Neuron (in vitro differentiated cells): ENCODE data around the gene PPP6R1.

Source experiments
- H2AFZ ChIP-seq: one replicate; pipeline ENCODE4 v1.6.1; 2013; ENCODE audit warnings: low read depth, mild to moderate bottlenecking, inconsistent platforms, low read length, moderate library complexity
- H3K27me3 ChIP-seq: one replicate; pipeline ENCODE4 v1.6.1; 2013; ENCODE audit warnings: low read length; ENCODE audit not compliant: insufficient read depth
- H3K36me3 ChIP-seq: one replicate; pipeline ENCODE4 v1.6.1; 2013; ENCODE audit warnings: low read length; ENCODE audit not compliant: insufficient read depth
- H3K4me1 ChIP-seq: one replicate; pipeline ENCODE4 v1.6.1; 2013; ENCODE audit warnings: low read length; ENCODE audit not compliant: insufficient read depth
- H3K4me3 ChIP-seq: 2 replicates; pipeline ENCODE4 v1.5.1; 2013; ENCODE audit warnings: mild to moderate bottlenecking, low read length, moderate library complexity
- H3K9me3 ChIP-seq: one replicate; pipeline ENCODE4 v1.6.1; 2013; ENCODE audit warnings: low read length

PPP6R1 gene

GRCh38 chr19:55249841-55250240 lies 9.0 kb downstream of the PPP6R1 start:
- peaks cover 15% of the 10 kb centered on the region for H3K4me1 ChIP-seq
- peaks cover 18% of the 10 kb centered on the region for H3K36me3 ChIP-seq
- H3K4me3 ChIP-seq, result no peak overlapping the region
- no peak overlapping the region for H2AFZ ChIP-seq
- H3K27me3 ChIP-seq, result no peaks in the 10 kb centered on the region
- H3K9me3 ChIP-seq, result no peaks in the 10 kb centered on the region

- H3K36me3 ChIP-seq, result peaks cover 28% of the 10 kb centered on the region
- H3K4me1 ChIP-seq, result peaks cover 15% of the 10 kb centered on the region
- H3K27me3 ChIP-seq, result no peaks in the 10 kb centered on the region
- no peak overlapping the region for H3K4me3 ChIP-seq
- H2AFZ ChIP-seq, result no peak overlapping the region
- no peaks in the 10 kb centered on the region for H3K9me3 ChIP-seq
These were observed 10.1 kb downstream of the PPP6R1 start for GRCh38 chr19:55248704-55249103.

GRCh38 chr19:55248166-55248675 lies 10.6 kb downstream of the PPP6R1 start:
- H3K36me3 ChIP-seq, result peaks cover 33% of the 10 kb centered on the region
- H3K27me3 ChIP-seq, result no peaks in the 10 kb centered on the region
- H3K4me3 ChIP-seq, result no peak overlapping the region
- no peaks in the 10 kb centered on the region for H3K9me3 ChIP-seq
- H2AFZ ChIP-seq, result no peak overlapping the region
- peaks cover 14% of the 10 kb centered on the region for H3K4me1 ChIP-seq

GRCh38 chr19:55247621-55248099 lies 11.2 kb downstream of the PPP6R1 start:
- Histone ChIP-seq H3K27me3 (no peaks in the 10 kb centered on the region), H2AFZ (no peak overlapping the region), H3K4me3 (no peak overlapping the region), H3K9me3 (no peaks in the 10 kb centered on the region), H3K36me3 (peaks cover 35% of the 10 kb centered on the region), H3K4me1 (peaks cover 12% of the 10 kb centered on the region)

GRCh38 chr19:55246462-55247451 lies 12.1 kb downstream of the PPP6R1 start:
- Histone ChIP-seq H3K4me1 (peaks cover 12% of the 10 kb centered on the region), H3K36me3 (peaks cover 44% of the 10 kb centered on the region), H3K4me3 (no peak overlapping the region), H3K9me3 (no peaks in the 10 kb centered on the region), H2AFZ (no peak overlapping the region), H3K27me3 (no peaks in the 10 kb centered on the region)

GRCh38 chr19:55245236-55245904 lies 13.4 kb downstream of the PPP6R1 start:
- H3K4me1 ChIP-seq, result peaks cover 12% of the 10 kb centered on the region
- no peak overlapping the region for H3K4me3 ChIP-seq
- no peaks in the 10 kb centered on the region for H3K27me3 ChIP-seq
- peaks cover 54% of the 10 kb centered on the region for H3K36me3 ChIP-seq
- no peak overlapping the region for H2AFZ ChIP-seq
- no peaks in the 10 kb centered on the region for H3K9me3 ChIP-seq

- Histone ChIP-seq H3K4me3 (no peak overlapping the region), H3K27me3 (no peaks in the 10 kb centered on the region), H3K36me3 (peaks cover 62% of the 10 kb centered on the region), H3K9me3 (no peaks in the 10 kb centered on the region), H3K4me1 (peaks cover 12% of the 10 kb centered on the region), H2AFZ (no peak overlapping the region)
These were observed 14.7 kb downstream of the PPP6R1 start for GRCh38 chr19:55244004-55244680.

GRCh38 chr19:55242517-55242916 lies 16.3 kb downstream of the PPP6R1 start:
- H2AFZ ChIP-seq, result no peak overlapping the region
- H3K4me3 ChIP-seq, result no peak overlapping the region
- H3K36me3 ChIP-seq, result peaks cover 75% of the 10 kb centered on the region
- no peaks in the 10 kb centered on the region for H3K9me3 ChIP-seq
- no peaks in the 10 kb centered on the region for H3K27me3 ChIP-seq
- no peaks in the 10 kb centered on the region for H3K4me1 ChIP-seq

- H3K4me3 ChIP-seq, result no peak overlapping the region
- no peaks in the 10 kb centered on the region for H3K27me3 ChIP-seq
- H3K4me1 ChIP-seq, result no peaks in the 10 kb centered on the region
- no peak overlapping the region for H2AFZ ChIP-seq
- peaks cover 81% of the 10 kb centered on the region for H3K36me3 ChIP-seq
- H3K9me3 ChIP-seq, result no peaks in the 10 kb centered on the region
These were observed 16.8 kb downstream of the PPP6R1 start for GRCh38 chr19:55241935-55242464.

GRCh38 chr19:55241143-55241934 lies 17.5 kb downstream of the PPP6R1 start:
- Histone ChIP-seq H3K9me3 (no peaks in the 10 kb centered on the region), H3K4me3 (no peak overlapping the region), H3K36me3 (peaks cover 82% of the 10 kb centered on the region), H3K27me3 (no peaks in the 10 kb centered on the region), H2AFZ (no peak overlapping the region), H3K4me1 (no peaks in the 10 kb centered on the region)

- Histone ChIP-seq H2AFZ (no peak overlapping the region), H3K4me1 (no peaks in the 10 kb centered on the region), H3K4me3 (no peak overlapping the region), H3K36me3 (peaks cover 85% of the 10 kb centered on the region), H3K27me3 (no peaks in the 10 kb centered on the region), H3K9me3 (no peaks in the 10 kb centered on the region)
These were observed 18.1 kb downstream of the PPP6R1 start for GRCh38 chr19:55240713-55241020.

- no peaks in the 10 kb centered on the region for H3K4me1 ChIP-seq
- no peaks in the 10 kb centered on the region for H3K27me3 ChIP-seq
- peaks cover 82% of the 10 kb centered on the region for H3K36me3 ChIP-seq
- H3K9me3 ChIP-seq, result no peaks in the 10 kb centered on the region
- H2AFZ ChIP-seq, result no peak overlapping the region
- H3K4me3 ChIP-seq, result no peak overlapping the region
These were observed 19.8 kb downstream of the PPP6R1 start for GRCh38 chr19:55239004-55239403.
